HCT116 (cell line): ENCODE results near the gene DNTT.

Source experiments
- CEBPB ChIP-seq: IDR thresholded peaks from 2 replicates; pipeline ENCODE4 v1.6.1; 2012; ENCODE audit warnings: low read depth
- CTCF ChIP-seq, 3 experiments: fragments of 200-600 bp in 1 of 3; sonication (generic) in 1 of 3; IDR thresholded peaks in 2 of 3; conservative IDR thresholded peaks in 1 of 3; 2 replicates each; pipeline ENCODE4 v1.5.1; 2012 to 2017; ENCODE audit warnings: low read depth in 2 of 3, low read length in 2 of 3, antibody characterized with exemption in 1 of 3, borderline replicate concordance in 1 of 3, control low read depth in 1 of 3, mild to moderate bottlenecking in 1 of 3, mixed read lengths in 1 of 3, mixed run types in 1 of 3, moderate library complexity in 1 of 3; ENCODE audit not compliant: insufficient read depth in 1 of 3
- EZH2 ChIP-seq: fragments of 200-600 bp; sonication (generic); IDR thresholded peaks from 2 replicates; pipeline ENCODE4 v1.6.1; 2017; ENCODE audit warnings: antibody characterized with exemption, mixed run types
- EZH2phosphoT487 ChIP-seq: fragments of 200-600 bp; IDR thresholded peaks from 2 replicates; pipeline ENCODE4 v1.6.1; 2018; ENCODE audit warnings: antibody characterized with exemption, borderline replicate concordance
- RAD21 ChIP-seq: IDR thresholded peaks from 2 replicates; pipeline ENCODE4 v1.6.1; 2012; ENCODE audit warnings: low read depth, mild to moderate bottlenecking
- SIN3A ChIP-seq: IDR thresholded peaks from 2 replicates; pipeline ENCODE4 v1.6.1; 2012; ENCODE audit warnings: low read depth
- YY1 ChIP-seq: IDR thresholded peaks from 2 replicates; pipeline ENCODE4 v1.6.1; 2011; ENCODE audit warnings: low read length, low read depth, moderate library complexity, mild to moderate bottlenecking; ENCODE audit not compliant: insufficient replicate concordance; ENCODE audit errors: extremely low read depth
- ZNF274 ChIP-seq: fragments of 200-500 bp; sonication (Bioruptor generic); IDR thresholded peaks from 2 replicates; pipeline ENCODE4 v1.6.1; 2014; ENCODE audit warnings: mild to moderate bottlenecking, low read depth, low read length, inconsistent platforms

- TF ChIP-seq CEBPB (no peak), YY1 (no peak), EZH2 (no peak), SIN3A (no peak), ZNF274 (no peak), CTCF (IDR thresholded peaks at IDR 0.05 in 2 of 3, conservative IDR thresholded peaks at IDR 0.05 in 1 of 3; ENCODE audit: borderline replicate concordance in 1 of 3, insufficient read depth in 1 of 3, low read depth in 2 of 3, low read length in 2 of 3) (no peak), RAD21 (no peak), EZH2phosphoT487 (no peak)
Observed at GRCh38 chr10:96322275-96322674, 18.0 kb downstream of the DNTT start.
